Measurements from ENCODE around the gene ADAMTSL3.
"Not testable (repeated sequence)": the region's sequence is repeated elsewhere in the genome, so short reads cannot be mapped to it uniquely, and the experiment has no call there.

The ADAMTSL3 gene

GRCh38 chr15:84016371-84016770, 362.4 kb downstream of the ADAMTSL3 start:
- peaks cover 2% of the 10 kb centered on the region for H3K36me3 Mint-ChIP-seq
- DNase-seq (ENCODE audit: low spot score in 2 of 2) (no peak), ATAC-seq (ENCODE audit: low read depth) (no peak)
- H3K9me3 Mint-ChIP-seq: peaks cover 5% of the 10 kb centered on the region
- no peaks in the 10 kb centered on the region for H3K4me1 Mint-ChIP-seq
- no peak overlapping the region for H3K4me3 Mint-ChIP-seq
- no peak overlapping the region for H3K27ac Mint-ChIP-seq
- no peaks in the 10 kb centered on the region for H3K27me3 Mint-ChIP-seq

GRCh38 chr15:84022516-84022915, 368.6 kb downstream of the ADAMTSL3 start:
- Mint-ChIP-seq H3K27me3 (peaks cover 6% of the 10 kb centered on the region), H3K27ac (no peak overlapping the region), H3K36me3 (no peaks in the 10 kb centered on the region), H3K9me3 (peaks cover 4% of the 10 kb centered on the region), H3K4me3 (no peak overlapping the region), H3K4me1 (no peaks in the 10 kb centered on the region)
- ATAC-seq (ENCODE audit: low read depth): no peak
- DNase-seq (ENCODE audit: low spot score in 2 of 2): no peak

- H3K27me3 Mint-ChIP-seq: peaks cover 6% of the 10 kb centered on the region
- DNase-seq (ENCODE audit: low spot score in 2 of 2): no peak
- H3K4me3 Mint-ChIP-seq: no peak overlapping the region
- ATAC-seq (ENCODE audit: low read depth): no peak
- H3K9me3 Mint-ChIP-seq: peaks cover 9% of the 10 kb centered on the region
- no peak overlapping the region for H3K27ac Mint-ChIP-seq
- no peaks in the 10 kb centered on the region for H3K4me1 Mint-ChIP-seq
- no peaks in the 10 kb centered on the region for H3K36me3 Mint-ChIP-seq
These were observed 369.7 kb downstream of the ADAMTSL3 start for GRCh38 chr15:84023636-84024035.

- H3K36me3 Mint-ChIP-seq: no peaks in the 10 kb centered on the region
- no peaks in the 10 kb centered on the region for H3K4me1 Mint-ChIP-seq
- H3K4me3 Mint-ChIP-seq: no peak overlapping the region
- ATAC-seq (ENCODE audit: low read depth): no peak
- peaks cover 7% of the 10 kb centered on the region for H3K9me3 Mint-ChIP-seq
- H3K27ac Mint-ChIP-seq: no peak overlapping the region
- peaks cover 5% of the 10 kb centered on the region for H3K27me3 Mint-ChIP-seq
- no peak for DNase-seq (ENCODE audit: low spot score in 2 of 2)
These were observed 380.1 kb downstream of the ADAMTSL3 start for GRCh38 chr15:84033793-84034553.

- ATAC-seq (ENCODE audit: low read depth) (no peak), DNase-seq (ENCODE audit: low spot score in 2 of 2) (no peak)
- no peaks in the 10 kb centered on the region for H3K4me1 Mint-ChIP-seq
- peaks cover 3% of the 10 kb centered on the region for H3K9me3 Mint-ChIP-seq
- H3K4me3 Mint-ChIP-seq: no peak overlapping the region
- no peaks in the 10 kb centered on the region for H3K36me3 Mint-ChIP-seq
- H3K27ac Mint-ChIP-seq: no peak overlapping the region
- H3K27me3 Mint-ChIP-seq: peaks cover 5% of the 10 kb centered on the region
These were observed 380.9 kb downstream of the ADAMTSL3 start for GRCh38 chr15:84034578-84035398.

- Mint-ChIP-seq H3K36me3 (no peaks in the 10 kb centered on the region), H3K4me1 (no peaks in the 10 kb centered on the region), H3K27me3 (peaks cover 6% of the 10 kb centered on the region), H3K27ac (no peak overlapping the region), H3K9me3 (peaks cover 1% of the 10 kb centered on the region), H3K4me3 (no peak overlapping the region)
- DNase-seq (ENCODE audit: low spot score in 2 of 2) (no peak), ATAC-seq (ENCODE audit: low read depth) (no peak)
These were observed 381.5 kb downstream of the ADAMTSL3 start for GRCh38 chr15:84035399-84035766.

- Mint-ChIP-seq H3K4me1 (no peaks in the 10 kb centered on the region), H3K4me3 (no peak overlapping the region), H3K9me3 (peaks cover 1% of the 10 kb centered on the region), H3K27ac (no peak overlapping the region), H3K27me3 (peaks cover 7% of the 10 kb centered on the region), H3K36me3 (no peaks in the 10 kb centered on the region)
- ATAC-seq (ENCODE audit: low read depth): no peak
- DNase-seq (ENCODE audit: low spot score in 2 of 2): no peak
These were observed 383.4 kb downstream of the ADAMTSL3 start for GRCh38 chr15:84037301-84037700.

GRCh38 chr15:84042434-84043056, 388.6 kb downstream of the ADAMTSL3 start:
- peaks cover 13% of the 10 kb centered on the region for H3K9me3 Mint-ChIP-seq
- not testable (repeated sequence) for ATAC-seq (ENCODE audit: low read depth); H3K36me3 Mint-ChIP-seq; H3K4me1 Mint-ChIP-seq; H3K4me3 Mint-ChIP-seq; H3K27me3 Mint-ChIP-seq; DNase-seq (ENCODE audit: low spot score in 2 of 2); H3K27ac Mint-ChIP-seq

GRCh38 chr15:84046064-84046637, 392.2 kb downstream of the ADAMTSL3 start:
- H3K9me3 Mint-ChIP-seq: peaks cover 15% of the 10 kb centered on the region
- DNase-seq (ENCODE audit: low spot score in 2 of 2) (no peak), ATAC-seq (ENCODE audit: low read depth) (no peak)
- H3K36me3 Mint-ChIP-seq: no peaks in the 10 kb centered on the region
- H3K4me1 Mint-ChIP-seq: no peaks in the 10 kb centered on the region
- no peak overlapping the region for H3K27ac Mint-ChIP-seq
- H3K27me3 Mint-ChIP-seq: no peaks in the 10 kb centered on the region
- no peak overlapping the region for H3K4me3 Mint-ChIP-seq

- H3K4me1 Mint-ChIP-seq; DNase-seq (ENCODE audit: low spot score in 2 of 2); H3K4me3 Mint-ChIP-seq; H3K36me3 Mint-ChIP-seq; H3K27me3 Mint-ChIP-seq; ATAC-seq (ENCODE audit: low read depth); H3K27ac Mint-ChIP-seq: not testable (repeated sequence)
- peaks cover 15% of the 10 kb centered on the region for H3K9me3 Mint-ChIP-seq
These were observed 395.6 kb downstream of the ADAMTSL3 start for GRCh38 chr15:84049480-84049879.

- no peak overlapping the region for H3K4me3 Mint-ChIP-seq
- H3K27me3 Mint-ChIP-seq: no peaks in the 10 kb centered on the region
- H3K9me3 Mint-ChIP-seq: peaks cover 15% of the 10 kb centered on the region
- no peak for DNase-seq (ENCODE audit: low spot score in 2 of 2)
- H3K27ac Mint-ChIP-seq: no peak overlapping the region
- no peak for ATAC-seq (ENCODE audit: low read depth)
- no peaks in the 10 kb centered on the region for H3K36me3 Mint-ChIP-seq
- no peaks in the 10 kb centered on the region for H3K4me1 Mint-ChIP-seq
These were observed 396.2 kb downstream of the ADAMTSL3 start for GRCh38 chr15:84050076-84050475.

- not testable (repeated sequence) for H3K4me3 Mint-ChIP-seq; H3K4me1 Mint-ChIP-seq; ATAC-seq (ENCODE audit: low read depth); H3K36me3 Mint-ChIP-seq; H3K27me3 Mint-ChIP-seq; DNase-seq (ENCODE audit: low spot score in 2 of 2); H3K27ac Mint-ChIP-seq
- H3K9me3 Mint-ChIP-seq: peaks cover 12% of the 10 kb centered on the region
These were observed 397.2 kb downstream of the ADAMTSL3 start for GRCh38 chr15:84051146-84051545.

- not testable (repeated sequence) for H3K27ac Mint-ChIP-seq; H3K27me3 Mint-ChIP-seq; H3K9me3 Mint-ChIP-seq; H3K36me3 Mint-ChIP-seq; DNase-seq (ENCODE audit: low spot score in 2 of 2); H3K4me1 Mint-ChIP-seq; H3K4me3 Mint-ChIP-seq; ATAC-seq (ENCODE audit: low read depth)
These were observed 400.6 kb downstream of the ADAMTSL3 start for GRCh38 chr15:84054544-84054943.

GRCh38 chr15:84057714-84058331, 403.9 kb downstream of the ADAMTSL3 start:
- Mint-ChIP-seq H3K4me1 (no peaks in the 10 kb centered on the region), H3K27ac (no peak overlapping the region), H3K27me3 (peaks cover 1% of the 10 kb centered on the region), H3K4me3 (no peak overlapping the region), H3K9me3 (peaks cover 12% of the 10 kb centered on the region), H3K36me3 (no peaks in the 10 kb centered on the region)
- DNase-seq (ENCODE audit: low spot score in 2 of 2) (no peak), ATAC-seq (ENCODE audit: low read depth) (no peak)
